Immature natural killer cell (primary cell): Measurements from ENCODE around the gene SCN1B. TPM values are rescaled to one million over a fixed set of nuclear protein-coding genes. Genes with fewer than 3 reads are reported as not detected.

Source experiments
- DNase-seq, 3 donors: peaks; one replicate each; pipeline ENCODE4 v3.0.0; 2022; ENCODE audit warnings: mixed read lengths in 1 of 3
- H3K27ac Mint-ChIP-seq, 6 donors: one replicate each; pipeline ENCODE4 v1.8.0; 2020; ENCODE audit warnings: mixed read lengths in 6 of 6, mild to moderate bottlenecking in 5 of 6, inconsistent platforms in 4 of 6, moderate library complexity in 3 of 6
- H3K27me3 Mint-ChIP-seq, 3 donors: one replicate each; pipeline ENCODE4 v1.8.0; 2020 to 2021; ENCODE audit warnings: low read depth in 3 of 3, mild to moderate bottlenecking in 3 of 3, mixed read lengths in 3 of 3, moderate library complexity in 3 of 3, inconsistent platforms in 1 of 3
- H3K36me3 Mint-ChIP-seq, 3 donors: one replicate each; pipeline ENCODE4 v1.8.0; 2020; ENCODE audit warnings: mixed read lengths in 3 of 3, inconsistent platforms in 2 of 3, mild to moderate bottlenecking in 2 of 3
- H3K4me1 Mint-ChIP-seq, 2 donors: one replicate each; pipeline ENCODE4 v1.8.0; 2020; ENCODE audit warnings: inconsistent platforms in 2 of 2, mild to moderate bottlenecking in 2 of 2, mixed read lengths in 2 of 2, moderate library complexity in 1 of 2
- H3K4me3 Mint-ChIP-seq, 5 donors: one replicate each; pipeline ENCODE4 v1.8.0; 2020; ENCODE audit warnings: mild to moderate bottlenecking in 5 of 5, mixed read lengths in 5 of 5, inconsistent platforms in 3 of 5, moderate library complexity in 3 of 5
- H3K9me3 Mint-ChIP-seq, 6 donors: one replicate each; pipeline ENCODE4 v1.8.0; 2020; ENCODE audit warnings: mild to moderate bottlenecking in 6 of 6, mixed read lengths in 6 of 6, inconsistent platforms in 4 of 6, moderate library complexity in 3 of 6
- polyA plus RNA-seq, 3 donors: library from polyadenylated mRNA; unstranded; fragments of 300-500 nt; fragmentation: Illumina TruSeq; gene quantifications; one replicate each; pipeline ENCODE4 v1.2.3, GENCODE V29; 2021

SCN1B gene
- polyA plus RNA-seq, 3 donors from 2014 or later, result 0.27 to 0.83 (median 0.58) TPM

- no peaks in the 10 kb centered on the region for H3K36me3 Mint-ChIP-seq
- no peaks in the 10 kb centered on the region for H3K9me3 Mint-ChIP-seq
- no peak for DNase-seq
- H3K4me1 Mint-ChIP-seq, result peaks cover 12 to 26% of the 10 kb centered on the region in 2 donors
- H3K4me3 Mint-ChIP-seq, result peak overlapping the region; percentile 77 to 81 (median 80)
- H3K27me3 Mint-ChIP-seq, result peaks cover 5 to 16% (median 13%) of the 10 kb centered on the region in 3 donors
- peak overlapping the region in 5 of 6 donors; percentile 47 to 89 (median 58) for H3K27ac Mint-ChIP-seq
Observed at GRCh38 chr19:35039881-35040825, 9.9 kb downstream of the SCN1B start.

GRCh38 chr19:35040826-35041547 lies 10.7 kb downstream of the SCN1B start:
- peak; percentile 61 to 67 (median 63) for DNase-seq
- Mint-ChIP-seq H3K27me3 (peaks cover 5 to 16% (median 14%) of the 10 kb centered on the region in 3 donors), H3K36me3 (no peaks in the 10 kb centered on the region), H3K9me3 (no peaks in the 10 kb centered on the region), H3K4me3 (peak overlapping the region; percentile 77 to 81 (median 80)), H3K27ac (peak overlapping the region in 4 of 6 donors; percentile 47 to 89 (median 54)), H3K4me1 (peaks cover 12 to 26% of the 10 kb centered on the region in 2 donors)

GRCh38 chr19:35041548-35042055 lies 11.3 kb downstream of the SCN1B start, which contains the start of gene HPN:
Gene HPN, plus strand, starts transcription at chr19:35041721. Its CDS starts 786 bp downstream, at chr19:35042507.
- peaks cover 12 to 26% of the 10 kb centered on the region in 2 donors for H3K4me1 Mint-ChIP-seq
- H3K36me3 Mint-ChIP-seq, result no peaks in the 10 kb centered on the region
- no peaks in the 10 kb centered on the region for H3K9me3 Mint-ChIP-seq
- H3K27ac Mint-ChIP-seq, result peak within 1 kb of the TSS in 4 of 6 donors; percentile 47 to 89 (median 54)
- DNase-seq, result no peak
- peak within 1 kb of the TSS; percentile 77 to 81 (median 80) for H3K4me3 Mint-ChIP-seq
- peaks cover 5 to 16% (median 14%) of the 10 kb centered on the region in 3 donors for H3K27me3 Mint-ChIP-seq

DNA sequence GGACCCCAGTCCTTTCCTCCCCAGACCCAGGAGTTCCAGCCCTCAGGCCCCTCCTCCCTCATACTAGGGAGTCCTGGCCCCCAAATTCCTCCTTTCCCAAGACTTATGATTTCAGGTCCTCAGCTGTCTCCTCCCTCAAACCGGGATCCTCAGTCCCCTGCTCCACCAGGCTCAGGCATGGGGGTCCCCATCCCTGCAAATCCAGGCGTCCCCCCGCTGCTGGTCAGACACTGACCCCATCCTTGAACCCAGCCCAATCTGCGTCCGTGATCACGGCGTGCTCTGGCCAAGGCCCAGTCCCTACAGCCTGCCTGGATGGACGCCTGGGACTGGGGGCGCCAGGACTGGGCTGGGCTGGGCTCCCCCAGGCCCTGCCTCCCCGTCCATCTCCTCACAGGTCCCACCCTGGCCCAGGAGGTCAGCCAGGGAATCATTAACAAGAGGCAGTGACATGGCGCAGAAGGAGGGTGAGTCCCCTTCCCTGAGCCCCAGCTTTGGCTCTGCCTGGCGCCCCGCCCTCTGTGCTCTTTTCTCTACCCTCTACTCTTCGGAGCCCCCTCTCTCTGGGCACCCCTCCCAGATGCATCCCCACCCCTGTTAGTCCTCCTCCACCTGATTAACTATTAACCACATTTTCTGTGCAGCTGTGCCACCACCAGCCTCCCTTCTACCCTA lies 11.9 kb downstream of the SCN1B start:
- Mint-ChIP-seq H3K4me1 (peaks cover 12 to 26% of the 10 kb centered on the region in 2 donors), H3K27ac (peak overlapping the region in 1 of 6 donors; percentile 28), H3K27me3 (peaks cover 5 to 16% (median 15%) of the 10 kb centered on the region in 3 donors), H3K4me3 (peak overlapping the region in 2 of 5 donors; percentile 10 to 53), H3K36me3 (no peaks in the 10 kb centered on the region), H3K9me3 (no peaks in the 10 kb centered on the region)
- no peak for DNase-seq

GRCh38 chr19:35042954-35043604 lies 12.8 kb downstream of the SCN1B start:
- peaks cover 12 to 23% of the 10 kb centered on the region in 2 donors for H3K4me1 Mint-ChIP-seq
- H3K36me3 Mint-ChIP-seq, result no peaks in the 10 kb centered on the region
- H3K27ac Mint-ChIP-seq, result no peak overlapping the region
- no peak for DNase-seq
- no peaks in the 10 kb centered on the region for H3K9me3 Mint-ChIP-seq
- peak overlapping the region in 1 of 5 donors; percentile 25 for H3K4me3 Mint-ChIP-seq
- H3K27me3 Mint-ChIP-seq, result peaks cover 5 to 16% (median 16%) of the 10 kb centered on the region in 3 donors

DNA sequence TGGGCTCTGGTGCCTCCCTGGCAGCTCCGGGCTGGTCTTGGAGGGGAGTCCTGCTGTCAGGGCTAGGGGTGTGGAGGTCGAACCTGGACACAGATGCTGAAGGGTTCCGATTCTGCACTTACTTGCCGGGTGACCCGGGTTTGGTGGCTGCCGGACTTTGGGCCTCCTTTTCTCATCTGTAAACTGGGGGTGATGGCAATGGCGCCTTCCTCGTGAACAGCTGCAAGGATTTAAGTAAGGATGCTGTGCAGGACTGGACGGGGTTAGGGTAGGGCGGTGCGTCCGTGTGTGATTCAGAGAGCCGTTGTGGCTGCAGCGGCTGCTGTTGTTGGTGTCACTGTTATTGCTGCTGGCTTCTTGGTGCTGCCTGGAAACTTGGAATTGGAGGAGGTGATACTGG lies 13.6 kb downstream of the SCN1B start:
- peaks cover 12 to 19% of the 10 kb centered on the region in 2 donors for H3K4me1 Mint-ChIP-seq
- no peak overlapping the region for H3K4me3 Mint-ChIP-seq

DNA sequence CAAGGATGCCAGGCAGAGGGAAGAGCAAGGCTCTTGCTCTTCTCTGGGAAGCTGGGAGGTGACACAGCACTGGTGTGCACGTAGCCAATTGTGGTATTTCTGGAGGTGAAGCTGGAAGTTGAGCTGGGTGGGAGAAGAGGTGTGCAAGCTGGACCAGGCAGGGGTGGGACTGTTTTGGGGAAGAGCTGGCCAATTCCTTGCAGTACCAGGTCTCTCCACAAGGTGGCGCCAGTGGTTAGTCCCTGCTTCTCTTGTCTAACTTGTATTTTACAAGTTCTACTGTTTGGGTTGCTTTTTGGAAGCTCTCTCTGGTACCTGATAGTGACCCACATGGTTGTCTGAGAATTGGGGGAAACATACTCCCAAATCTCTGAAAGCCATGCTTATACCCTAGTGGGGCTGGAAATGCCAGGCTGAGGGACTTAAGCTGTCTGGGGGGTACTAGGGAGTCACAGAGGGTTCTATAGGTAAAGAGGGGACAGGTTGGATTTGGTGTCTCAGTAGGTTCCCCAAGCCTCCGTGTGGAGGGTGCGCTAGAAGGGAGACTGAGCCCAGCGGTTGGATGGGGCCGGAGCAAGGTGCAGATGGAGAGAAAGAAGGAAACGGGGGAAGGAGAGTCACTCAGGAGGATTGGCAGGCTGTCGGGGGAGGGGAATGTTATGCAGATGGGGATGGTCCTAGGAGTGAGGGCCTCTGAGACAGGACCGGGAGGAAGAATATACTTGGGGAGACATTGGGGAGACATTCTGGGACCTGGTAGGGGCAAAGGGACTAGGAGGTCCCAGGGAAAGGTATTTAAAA lies 14.2 kb downstream of the SCN1B start:
- H3K27ac Mint-ChIP-seq, result peak overlapping the region in 2 of 6 donors; percentile 28 to 69
- H3K4me3 Mint-ChIP-seq, result no peak overlapping the region
- H3K9me3 Mint-ChIP-seq, result no peaks in the 10 kb centered on the region
- DNase-seq, result peak; percentile 45 to 51 (median 49)
- H3K36me3 Mint-ChIP-seq, result no peaks in the 10 kb centered on the region
- peaks cover 5 to 16% (median 13%) of the 10 kb centered on the region in 3 donors for H3K27me3 Mint-ChIP-seq
- peaks cover 12 to 19% of the 10 kb centered on the region in 2 donors for H3K4me1 Mint-ChIP-seq

More for the DNA sequence above, 13.6 kb downstream of the SCN1B start:
- H3K9me3 Mint-ChIP-seq, result no peaks in the 10 kb centered on the region
- H3K27me3 Mint-ChIP-seq, result peaks cover 5 to 16% (median 14%) of the 10 kb centered on the region in 3 donors
- DNase-seq, result no peak
- H3K36me3 Mint-ChIP-seq, result no peaks in the 10 kb centered on the region
- peak overlapping the region in 1 of 6 donors; percentile 28 for H3K27ac Mint-ChIP-seq

DNA sequence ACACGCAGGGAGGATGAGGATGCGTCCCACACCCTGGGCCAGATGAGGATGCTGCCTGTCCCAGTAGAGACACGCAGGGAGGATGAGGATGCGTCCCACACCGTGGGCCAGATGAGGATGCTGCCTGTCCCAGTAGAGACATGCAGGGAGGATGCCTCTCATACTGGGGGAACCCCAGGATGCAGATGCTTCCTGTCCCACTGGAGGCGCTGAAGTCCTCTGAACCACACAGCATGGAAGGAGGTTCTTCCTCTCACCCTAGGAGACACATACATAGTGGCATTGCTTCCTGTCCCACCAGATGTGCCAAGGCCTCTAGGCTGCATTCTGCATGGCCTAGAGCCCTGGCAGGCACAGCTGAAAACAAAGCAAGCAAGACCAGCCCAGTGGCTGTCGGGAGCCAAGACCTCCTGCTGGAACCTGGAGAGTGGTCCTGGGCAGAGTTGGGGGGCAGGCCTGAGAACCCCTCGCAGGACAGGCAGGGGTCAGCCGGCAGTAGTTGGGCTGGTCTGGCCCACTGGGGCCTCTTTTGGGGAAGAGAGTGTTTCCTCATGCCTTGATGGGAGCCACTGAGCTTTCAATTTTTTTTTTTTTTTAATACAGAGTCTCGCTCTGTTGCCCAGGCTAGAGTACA lies 15.5 kb downstream of the SCN1B start:
- Mint-ChIP-seq H3K27me3 (peaks cover 5 to 11% (median 11%) of the 10 kb centered on the region in 3 donors), H3K9me3 (no peaks in the 10 kb centered on the region), H3K36me3 (no peaks in the 10 kb centered on the region), H3K4me1 (peaks cover 4 to 12% of the 10 kb centered on the region in 2 donors), H3K4me3 (no peak overlapping the region), H3K27ac (no peak overlapping the region)
- no peak for DNase-seq

GRCh38 chr19:35046461-35046860 lies 16.2 kb downstream of the SCN1B start:
- Mint-ChIP-seq H3K27ac (no peak overlapping the region), H3K27me3 (peaks cover 5 to 11% (median 9%) of the 10 kb centered on the region in 3 donors), H3K4me1 (peaks cover 0 to 10% of the 10 kb centered on the region in 2 donors), H3K9me3 (no peaks in the 10 kb centered on the region), H3K36me3 (no peaks in the 10 kb centered on the region), H3K4me3 (no peak overlapping the region)
- no peak for DNase-seq

GRCh38 chr19:35048911-35049411 lies 18.7 kb downstream of the SCN1B start:
- DNase-seq, result no peak
- Mint-ChIP-seq H3K4me1 (peaks cover 0 to 4% of the 10 kb centered on the region in 2 donors), H3K9me3 (no peaks in the 10 kb centered on the region), H3K27ac (peak overlapping the region in 2 of 6 donors; percentile 19 to 45), H3K36me3 (no peaks in the 10 kb centered on the region), H3K4me3 (no peak overlapping the region), H3K27me3 (peaks cover 4 to 9% (median 7%) of the 10 kb centered on the region in 3 donors)

DNA sequence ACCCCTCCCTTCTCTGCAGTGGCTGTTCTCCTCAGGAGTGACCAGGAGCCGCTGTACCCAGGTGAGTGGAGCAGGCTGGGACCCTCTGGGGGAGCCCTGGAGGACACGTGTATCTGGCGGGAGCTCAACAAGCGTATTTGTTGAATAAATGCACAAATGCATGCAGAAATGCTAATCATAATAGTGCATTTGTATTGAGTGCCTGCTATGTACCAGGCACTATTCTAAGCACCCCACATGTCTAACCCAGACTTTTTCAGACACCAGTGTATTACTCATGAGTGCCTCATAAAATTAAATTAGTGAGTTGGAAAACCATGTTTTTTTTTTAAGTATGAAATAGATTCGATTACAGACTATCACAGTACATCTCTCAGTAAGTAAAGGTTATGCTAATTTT lies 19.2 kb downstream of the SCN1B start:
- H3K9me3 Mint-ChIP-seq, result no peaks in the 10 kb centered on the region
- H3K27me3 Mint-ChIP-seq, result peaks cover 2 to 6% (median 4%) of the 10 kb centered on the region in 3 donors
- H3K36me3 Mint-ChIP-seq, result no peaks in the 10 kb centered on the region
- no peak overlapping the region for H3K27ac Mint-ChIP-seq
- H3K4me1 Mint-ChIP-seq, result peaks cover 0 to 1% of the 10 kb centered on the region in 2 donors
- H3K4me3 Mint-ChIP-seq, result no peak overlapping the region
- DNase-seq, result no peak
